Lower lobe of right lung (tissue), 2 donors: Measurements from ENCODE around the gene TRRAP. TPM values are rescaled to one million over a fixed set of nuclear protein-coding genes. Genes with fewer than 3 reads are reported as not detected.
"Not testable (repeated sequence)": the region's sequence is repeated elsewhere in the genome, so short reads cannot be mapped to it uniquely, and the experiment has no call there.

Experiments
- ATAC-seq, 2 donors: fragments of 200-7000 bp; cut with Tn5 transposase; one replicate each; pipeline ENCODE4 v1.9.1; 2020 to 2022; ENCODE audit warnings: mild to moderate bottlenecking in 2 of 2, moderate library complexity in 2 of 2
- DNase-seq: peaks from one replicate; pipeline ENCODE4 v3.0.0-alpha.2; 2020
- H3K27ac ChIP-seq: fragments of 200-600 bp; one replicate; pipeline ENCODE4 v1.8.0; 2022
- H3K27me3 ChIP-seq: fragments of 200-600 bp; one replicate; pipeline ENCODE4 v1.8.0; 2022; ENCODE audit warnings: low read depth
- H3K36me3 ChIP-seq: fragments of 200-600 bp; one replicate; pipeline ENCODE4 v1.8.0; 2022; ENCODE audit warnings: mild to moderate bottlenecking
- H3K4me1 ChIP-seq: fragments of 200-600 bp; one replicate; pipeline ENCODE4 v1.8.0; 2022
- H3K4me3 ChIP-seq: fragments of 200-600 bp; one replicate; pipeline ENCODE4 v1.8.0; 2022; ENCODE audit warnings: mild to moderate bottlenecking
- H3K9me3 ChIP-seq: fragments of 200-600 bp; one replicate; pipeline ENCODE4 v1.8.0; 2022
- intact Hi-C: fragments of 100-400 bp; cut with DNase I; formaldehyde crosslinking; loops from one replicate; pipeline ENCODE4 v1.11.0; 2022
- total RNA-seq: library from RNA; stranded (reverse); fragmentation: NEBNext Ultra II Directional; extraction: Animal tissue kit (Norgen Biotek cat#: 25700); gene quantifications from one replicate; pipeline ENCODE4 v1.2.1, GENCODE V29; 2021
- TF ChIP-seq, protein P1 (sequence below): fragments of 200-600 bp; IDR thresholded peaks from one replicate; pipeline ENCODE4 v1.8.0; 2022; ENCODE audit warnings: antibody characterized with exemption, mild to moderate bottlenecking
- donor health status: DM: no; HTN: yes; CAD: no; lungs with severe emphysema.

TRRAP gene
- total RNA-seq, 1 donor from 2014 or later = 38.5 TPM

DNA sequence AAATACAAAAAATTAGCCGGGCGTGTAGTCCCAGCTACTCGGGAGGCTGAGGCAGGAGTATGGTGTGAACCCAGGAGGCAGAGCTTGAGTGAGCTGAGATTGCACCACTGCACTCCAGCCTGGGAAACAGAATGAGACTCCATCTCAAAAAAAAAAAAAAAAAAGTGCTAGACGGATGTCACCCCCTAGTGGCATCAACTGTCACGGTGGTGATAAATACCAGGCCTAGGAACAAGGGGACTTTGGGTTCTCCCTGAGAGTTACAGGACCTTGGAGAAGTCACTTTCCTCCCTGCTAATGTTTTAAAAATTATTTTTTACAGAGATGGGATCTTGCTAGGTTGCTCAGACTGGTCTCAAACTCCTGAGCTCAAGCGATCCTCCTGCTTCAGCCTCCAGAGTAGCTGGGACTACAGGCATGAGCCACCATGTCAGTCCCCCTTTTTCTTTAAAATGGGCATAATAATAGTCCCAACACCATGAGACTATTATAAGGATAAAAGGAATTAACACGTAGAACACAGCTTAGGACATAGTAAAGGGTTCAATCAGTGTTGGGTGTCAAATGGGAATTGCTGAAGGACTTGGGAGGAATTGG, 5.9 kb upstream of the TRRAP start:
- TF ChIP-seq, protein P1, sequence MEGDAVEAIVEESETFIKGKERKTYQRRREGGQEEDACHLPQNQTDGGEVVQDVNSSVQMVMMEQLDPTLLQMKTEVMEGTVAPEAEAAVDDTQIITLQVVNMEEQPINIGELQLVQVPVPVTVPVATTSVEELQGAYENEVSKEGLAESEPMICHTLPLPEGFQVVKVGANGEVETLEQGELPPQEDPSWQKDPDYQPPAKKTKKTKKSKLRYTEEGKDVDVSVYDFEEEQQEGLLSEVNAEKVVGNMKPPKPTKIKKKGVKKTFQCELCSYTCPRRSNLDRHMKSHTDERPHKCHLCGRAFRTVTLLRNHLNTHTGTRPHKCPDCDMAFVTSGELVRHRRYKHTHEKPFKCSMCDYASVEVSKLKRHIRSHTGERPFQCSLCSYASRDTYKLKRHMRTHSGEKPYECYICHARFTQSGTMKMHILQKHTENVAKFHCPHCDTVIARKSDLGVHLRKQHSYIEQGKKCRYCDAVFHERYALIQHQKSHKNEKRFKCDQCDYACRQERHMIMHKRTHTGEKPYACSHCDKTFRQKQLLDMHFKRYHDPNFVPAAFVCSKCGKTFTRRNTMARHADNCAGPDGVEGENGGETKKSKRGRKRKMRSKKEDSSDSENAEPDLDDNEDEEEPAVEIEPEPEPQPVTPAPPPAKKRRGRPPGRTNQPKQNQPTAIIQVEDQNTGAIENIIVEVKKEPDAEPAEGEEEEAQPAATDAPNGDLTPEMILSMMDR = peak; percentile 18
- no peak overlapping the region for H3K27ac ChIP-seq
- no peaks in the 10 kb centered on the region for H3K9me3 ChIP-seq
- peaks cover 13% of the 10 kb centered on the region for H3K4me1 ChIP-seq
- DNase-seq (peak; percentile 31), ATAC-seq (no peak)
- H3K27me3 ChIP-seq = peaks cover 27% of the 10 kb centered on the region
- H3K36me3 ChIP-seq = no peaks in the 10 kb centered on the region
- no peak overlapping the region for H3K4me3 ChIP-seq
- intact Hi-C loops = no loop called here

DNA sequence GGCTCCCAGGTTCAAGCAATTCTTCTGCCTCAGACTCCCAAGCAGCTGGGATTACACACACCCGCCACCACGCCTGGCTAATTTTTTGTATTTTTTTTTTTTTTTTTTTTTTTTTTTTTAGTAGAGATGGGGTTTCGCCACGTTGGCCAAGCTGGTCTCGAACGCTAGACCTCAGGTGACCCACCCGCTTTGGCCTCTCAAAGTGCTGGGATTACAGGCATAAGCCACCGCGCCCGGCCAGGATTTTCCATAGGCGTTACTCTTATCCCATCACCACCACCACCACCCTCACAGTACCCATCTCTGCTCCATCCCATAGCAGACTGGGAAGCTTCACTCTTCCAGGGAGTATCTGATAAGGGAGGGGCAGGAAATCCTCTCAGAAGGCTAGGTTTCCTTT, 4.7 kb upstream of the TRRAP start:
- ATAC-seq, H3K9me3 ChIP-seq, H3K27ac ChIP-seq, H3K36me3 ChIP-seq, H3K4me3 ChIP-seq, intact Hi-C loops: not testable (repeated sequence)
- DNase-seq = peak; percentile 35
- Histone ChIP-seq H3K27me3 (peaks cover 22% of the 10 kb centered on the region), H3K4me1 (peaks cover 18% of the 10 kb centered on the region)

DNA sequence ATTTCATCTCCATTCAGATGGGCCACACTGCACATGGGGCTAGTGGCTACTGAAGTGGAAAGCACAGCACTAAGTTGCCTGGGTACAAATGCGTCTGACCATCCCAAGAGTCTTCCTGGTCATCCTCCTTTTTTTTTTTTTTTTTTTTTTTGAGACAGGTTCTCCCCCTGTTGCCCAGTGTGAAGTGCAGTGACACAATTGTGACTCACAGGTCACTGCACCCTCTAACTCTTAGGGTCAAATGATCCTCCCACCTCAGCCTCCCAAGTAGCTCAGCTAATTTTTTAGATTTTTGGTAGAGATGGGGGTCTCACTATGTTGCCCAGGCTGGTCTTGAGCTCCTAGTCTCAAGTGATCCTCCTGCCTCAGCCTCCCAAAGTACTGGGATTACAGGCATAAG, 3.4 kb upstream of the TRRAP start:
- ATAC-seq = no peak
- no peaks in the 10 kb centered on the region for H3K36me3 ChIP-seq
- no peak overlapping the region for H3K4me3 ChIP-seq
- H3K9me3 ChIP-seq = no peaks in the 10 kb centered on the region
- no peak for DNase-seq
- intact Hi-C loops = no loop called here
- H3K4me1 ChIP-seq = peaks cover 17% of the 10 kb centered on the region
- TF ChIP-seq, protein P1 = no peak
- peaks cover 12% of the 10 kb centered on the region for H3K27me3 ChIP-seq
- H3K27ac ChIP-seq = no peak overlapping the region

DNA sequence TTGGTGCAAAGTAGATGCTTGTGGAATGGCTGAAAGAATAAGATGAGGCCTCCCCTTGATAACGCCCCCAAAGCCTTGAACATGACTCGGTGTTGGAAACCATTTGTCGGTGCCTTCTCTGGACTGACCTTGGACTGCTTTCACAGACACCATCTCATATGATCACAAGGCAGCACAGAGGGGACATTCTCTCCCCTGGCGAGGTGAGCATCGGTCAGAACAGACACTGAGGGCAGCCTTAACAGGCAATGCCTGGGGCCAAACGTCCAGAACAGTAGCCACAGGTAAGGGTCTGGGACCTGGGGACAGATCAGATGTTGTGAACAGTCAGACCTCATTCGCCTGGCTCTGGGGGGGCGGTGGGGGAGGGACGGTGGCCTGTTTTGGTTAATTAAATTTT, 2.8 kb upstream of the TRRAP start:
- peaks cover 19% of the 10 kb centered on the region for H3K4me1 ChIP-seq
- H3K27ac ChIP-seq = no peak overlapping the region
- no peaks in the 10 kb centered on the region for H3K9me3 ChIP-seq
- ATAC-seq (no peak), DNase-seq (no peak)
- TF ChIP-seq, protein P1 = no peak
- peaks cover 12% of the 10 kb centered on the region for H3K27me3 ChIP-seq
- H3K36me3 ChIP-seq = no peaks in the 10 kb centered on the region
- intact Hi-C loops = no loop called here
- no peak overlapping the region for H3K4me3 ChIP-seq

DNA sequence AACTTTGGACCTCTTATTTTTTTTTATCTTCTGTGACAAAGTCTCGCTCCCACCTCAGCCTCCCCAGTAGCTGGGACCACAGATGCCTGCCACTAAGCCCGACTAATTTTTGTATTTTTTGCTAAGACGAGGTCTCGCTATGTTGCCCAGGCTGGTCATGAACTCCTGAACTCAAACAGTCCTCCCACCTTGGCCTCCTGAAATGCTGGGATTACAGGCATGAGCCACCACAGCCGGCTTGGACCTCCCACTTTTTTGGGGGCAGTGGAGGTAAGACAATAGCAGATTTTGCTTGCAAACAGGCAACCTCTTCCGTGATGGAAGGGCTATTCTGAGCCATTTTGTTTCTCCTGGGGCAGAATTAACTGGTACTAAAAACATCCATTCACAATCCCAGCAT, 1.2 kb upstream of the TRRAP start:
- Histone ChIP-seq H3K4me1 (peaks cover 18% of the 10 kb centered on the region), H3K4me3 (no peak overlapping the region), H3K36me3 (peaks cover 12% of the 10 kb centered on the region), H3K27me3 (no peaks in the 10 kb centered on the region), H3K9me3 (no peaks in the 10 kb centered on the region), H3K27ac (no peak overlapping the region)
- DNase-seq (no peak), ATAC-seq (no peak)
- intact Hi-C loops = no loop called here
- TF ChIP-seq, protein P1 = no peak

DNA sequence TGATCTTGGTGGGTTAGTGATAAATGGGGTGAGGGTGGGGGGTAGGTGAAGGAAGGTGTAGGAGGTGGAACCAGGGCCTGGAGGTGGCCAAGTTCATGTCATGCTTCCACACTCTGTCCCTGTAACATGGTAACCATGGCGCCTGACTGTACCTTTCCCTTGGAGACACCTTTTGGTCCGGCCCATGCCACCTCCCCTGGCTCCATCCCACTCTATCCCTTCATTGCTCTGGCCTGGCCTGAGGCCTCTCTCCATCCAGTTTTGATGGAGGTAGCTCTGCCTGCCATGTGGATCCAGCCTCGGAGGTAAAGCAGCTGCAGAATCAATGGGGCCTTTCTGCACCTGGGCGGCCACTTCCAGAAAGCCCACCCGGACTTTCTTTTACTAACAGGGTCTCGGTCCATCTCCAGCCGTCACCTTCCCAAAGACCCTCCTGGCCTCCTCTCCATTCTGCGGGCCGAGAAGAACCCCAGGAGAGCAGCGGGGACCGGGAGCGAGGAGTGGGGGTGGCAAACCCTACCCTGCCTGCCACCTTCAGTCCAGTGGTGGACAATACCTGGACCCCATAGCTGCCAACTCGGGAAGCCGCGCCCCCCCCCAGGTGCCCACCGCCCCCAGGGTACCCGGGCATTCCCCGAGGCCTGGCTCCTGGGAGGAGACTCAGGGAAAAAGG, 504 bp upstream of the TRRAP start:
- Histone ChIP-seq H3K27me3 (no peaks in the 10 kb centered on the region), H3K4me3 (peak overlapping the region; percentile 80), H3K9me3 (no peaks in the 10 kb centered on the region), H3K36me3 (peaks cover 19% of the 10 kb centered on the region), H3K4me1 (peaks cover 18% of the 10 kb centered on the region), H3K27ac (peak overlapping the region; percentile 97)
- DNase-seq (no peak), ATAC-seq (peak in 1 of 2 donors; percentile 23)
- intact Hi-C loops = no loop called here
- TF ChIP-seq, protein P1 = no peak
